HG03354 (cell line): Measurements from ENCODE around the gene FSIP1.

ENCODE experiments used
- ATAC-seq: cut with Tn5 transposase; IDR thresholded peaks from one replicate; pipeline ENCODE4 v1.9.1; 2021; ENCODE audit warnings: mild to moderate bottlenecking; ENCODE audit not compliant: unreplicated experiment, poor library complexity, severe bottlenecking

FSIP1 gene

GRCh38 chr15:39588531-39589192 lies 194.0 kb downstream of the FSIP1 start:
- no peak for ATAC-seq

DNA sequence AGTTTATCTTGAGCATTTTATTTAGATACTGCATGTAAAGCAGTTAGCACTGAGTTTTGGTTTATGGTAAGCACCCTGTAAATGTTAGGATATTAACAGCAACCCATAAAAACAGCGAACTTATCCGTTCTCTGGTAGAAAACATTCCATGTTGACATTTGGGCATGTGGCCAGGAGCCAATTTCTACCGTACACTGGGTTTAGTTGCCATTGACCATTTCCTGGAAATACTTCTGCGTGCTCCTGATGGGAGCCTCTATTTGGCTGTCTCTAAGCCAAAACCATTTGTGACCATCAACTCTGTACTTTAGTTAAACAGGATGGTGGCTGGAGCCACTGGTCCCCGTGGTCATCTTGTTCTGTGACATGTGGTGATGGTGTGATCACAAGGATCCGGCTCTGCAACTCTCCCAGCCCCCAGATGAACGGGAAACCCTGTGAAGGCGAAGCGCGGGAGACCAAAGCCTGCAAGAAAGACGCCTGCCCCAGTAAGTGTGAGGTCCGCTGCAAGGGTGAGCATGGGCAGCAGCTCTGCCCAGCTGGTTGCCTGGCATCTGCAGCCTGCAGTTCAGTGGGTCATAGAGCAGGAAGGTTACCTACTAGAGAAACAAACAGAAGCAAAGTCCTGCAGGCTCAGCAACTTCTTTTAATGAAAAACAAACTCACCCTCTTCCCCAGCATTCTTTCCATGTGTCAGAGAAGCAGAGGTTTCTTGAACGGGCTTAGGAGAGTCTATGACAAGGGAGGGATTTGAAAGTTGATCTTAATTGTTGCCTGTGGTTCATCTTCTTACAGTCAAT lies 194.7 kb downstream of the FSIP1 start:
- no peak for ATAC-seq

DNA sequence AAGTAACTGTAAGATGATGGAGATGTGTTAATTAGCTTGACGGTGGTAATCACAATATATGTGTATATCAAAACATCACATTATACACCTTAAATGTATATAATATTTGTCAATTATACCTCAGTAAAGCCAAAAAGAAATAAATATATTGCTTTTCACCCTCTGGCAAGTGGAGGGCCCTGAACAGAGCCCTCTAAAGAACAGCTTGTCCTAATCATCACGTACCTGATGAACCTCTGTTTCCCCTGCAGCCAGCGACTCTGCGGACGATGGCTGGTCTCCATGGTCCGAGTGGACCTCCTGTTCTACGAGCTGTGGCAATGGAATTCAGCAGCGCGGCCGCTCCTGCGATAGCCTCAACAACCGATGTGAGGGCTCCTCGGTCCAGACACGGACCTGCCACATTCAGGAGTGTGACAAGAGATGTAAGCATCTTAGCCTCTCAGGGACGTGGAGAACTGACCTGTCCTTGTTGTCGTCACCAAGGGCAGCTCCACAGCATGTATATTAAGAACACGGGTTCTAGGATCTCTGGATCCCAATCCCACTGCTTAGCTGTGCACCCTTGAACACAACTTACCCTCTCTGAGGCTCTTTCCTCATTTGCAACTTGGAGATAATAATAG lies 195.4 kb downstream of the FSIP1 start:
- ATAC-seq, result no peak

GRCh38 chr15:39586387-39587095 lies 196.1 kb downstream of the FSIP1 start:
- ATAC-seq, result no peak

- ATAC-seq, result no peak
These were observed 196.8 kb downstream of the FSIP1 start for GRCh38 chr15:39585871-39586301.

DNA sequence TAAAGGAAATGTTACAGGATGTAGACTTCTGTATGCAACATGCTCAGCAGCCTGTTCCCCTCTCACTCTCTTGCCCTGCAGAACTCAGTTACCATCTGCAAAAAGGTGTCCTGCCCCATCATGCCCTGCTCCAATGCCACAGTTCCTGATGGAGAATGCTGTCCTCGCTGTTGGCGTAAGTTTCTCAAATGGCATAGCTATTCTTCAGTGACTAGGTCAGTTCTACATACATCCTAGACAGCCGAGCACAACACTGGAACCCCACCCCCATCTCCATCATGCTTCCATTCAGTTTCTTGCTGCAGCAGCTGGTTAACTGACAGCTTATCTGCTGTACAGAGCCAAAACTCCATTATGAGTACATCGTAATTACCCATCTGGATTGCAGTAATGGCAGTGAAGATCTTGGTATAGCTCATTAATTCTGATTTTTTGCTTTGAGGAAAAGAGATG lies 197.2 kb downstream of the FSIP1 start:
- no peak for ATAC-seq

DNA sequence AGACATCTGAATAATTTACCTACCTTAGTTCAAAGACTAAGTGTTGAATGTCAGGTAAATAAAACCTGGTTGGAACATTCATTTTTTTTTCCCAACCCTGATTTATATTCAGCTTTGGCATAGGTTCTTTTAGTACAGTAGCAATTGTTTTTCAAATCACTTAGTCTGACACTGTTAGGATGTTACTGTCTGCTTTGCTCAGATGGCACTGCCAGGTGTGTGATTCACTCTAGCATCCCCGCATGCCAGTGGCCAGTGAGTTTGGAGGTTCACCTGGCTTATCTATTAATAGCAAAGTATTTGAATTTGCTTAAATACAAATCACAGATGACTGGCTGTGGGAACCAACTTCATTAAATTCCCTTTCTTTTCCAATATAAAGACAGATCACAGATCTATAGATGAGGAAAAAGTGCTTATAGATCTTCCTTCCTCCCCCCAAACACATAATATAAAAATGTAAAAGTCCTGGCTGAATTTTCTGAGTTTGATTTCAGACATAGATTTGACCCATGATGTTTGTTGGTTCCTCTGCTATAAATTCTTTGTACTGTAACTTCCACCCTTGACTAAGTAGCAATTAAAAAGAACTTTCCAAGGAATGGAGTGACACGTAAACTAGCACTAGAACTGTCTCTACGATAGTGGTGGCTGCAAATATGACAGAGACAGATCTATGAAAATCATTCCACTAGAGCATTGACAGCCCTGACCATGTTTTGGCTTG lies 197.8 kb downstream of the FSIP1 start:
- no peak for ATAC-seq

DNA sequence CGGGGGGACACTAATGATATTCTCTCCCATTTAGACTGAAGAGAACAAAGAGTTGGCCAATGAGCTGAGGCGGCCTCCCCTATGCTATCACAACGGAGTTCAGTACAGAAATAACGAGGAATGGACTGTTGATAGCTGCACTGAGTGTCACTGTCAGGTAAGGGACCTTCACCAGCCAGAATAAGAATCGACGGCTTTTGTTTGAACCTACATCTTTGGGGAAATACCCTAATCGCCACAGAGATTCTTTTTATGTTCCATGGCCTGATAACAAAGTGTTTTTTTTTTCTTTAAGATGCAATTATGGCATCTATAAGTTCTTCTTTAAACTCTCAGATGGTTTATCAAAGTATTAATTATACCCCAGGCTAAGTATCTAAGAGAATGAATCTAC lies 198.4 kb downstream of the FSIP1 start:
- no peak for ATAC-seq

DNA sequence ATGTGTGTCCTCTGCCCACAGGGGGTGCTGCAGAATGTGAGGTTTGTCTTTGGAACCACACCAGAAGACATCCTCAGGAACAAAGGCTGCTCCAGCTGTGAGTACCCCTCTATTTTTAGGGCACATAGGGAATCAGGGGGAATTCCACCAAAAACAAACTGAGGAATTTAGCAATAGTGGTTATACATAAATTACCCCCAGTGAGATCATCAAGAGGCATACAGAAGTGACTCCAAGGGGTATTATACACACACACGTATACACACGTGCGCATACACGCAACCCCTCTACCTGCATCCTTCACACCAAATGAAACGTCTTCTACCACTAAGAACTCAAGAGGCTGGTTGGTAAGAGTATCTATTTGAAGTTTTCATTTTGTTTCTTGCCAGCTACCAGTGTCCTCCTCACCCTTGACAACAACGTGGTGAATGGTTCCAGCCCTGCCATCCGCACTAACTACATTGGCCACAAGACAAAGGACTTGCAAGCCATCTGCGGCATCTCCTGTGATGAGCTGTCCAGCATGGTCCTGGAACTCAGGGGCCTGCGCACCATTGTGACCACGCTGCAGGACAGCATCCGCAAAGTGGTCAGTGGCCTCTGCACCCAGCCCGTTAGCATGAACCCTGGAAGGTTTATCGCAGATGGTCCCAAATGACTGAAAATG lies 198.9 kb downstream of the FSIP1 start:
- no peak for ATAC-seq

DNA sequence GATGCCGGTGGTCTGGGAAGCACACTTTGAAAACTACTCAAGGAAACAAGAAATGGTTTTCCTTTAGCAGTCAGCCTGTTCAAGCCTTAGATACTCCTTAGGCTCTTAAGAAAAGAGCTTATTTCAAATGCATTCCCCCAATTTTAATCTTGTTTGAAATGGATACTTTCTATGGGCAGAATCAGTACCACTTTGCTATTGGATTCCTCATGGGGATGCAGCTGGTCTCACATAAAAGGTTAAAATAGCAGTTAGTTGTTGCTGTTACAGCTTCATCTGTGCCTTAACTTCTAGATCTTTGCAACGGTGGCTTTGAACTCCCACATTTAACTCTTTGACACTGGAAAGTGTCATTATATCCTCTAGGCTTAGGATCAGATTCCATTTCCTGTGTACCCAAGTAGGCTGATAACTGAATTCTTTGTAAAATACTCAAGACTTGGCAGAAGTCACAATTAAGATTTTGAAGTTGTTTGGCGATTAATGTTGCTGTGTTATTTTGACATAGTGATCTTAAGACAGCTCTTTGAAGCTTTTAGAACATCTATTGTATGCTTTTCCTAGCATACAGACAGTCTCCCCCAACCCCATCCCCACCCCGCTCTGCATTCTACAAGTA lies 199.6 kb downstream of the FSIP1 start:
- ATAC-seq, result no peak

GRCh38 chr15:39582286-39582976 lies 200.2 kb downstream of the FSIP1 start:
- ATAC-seq, result no peak

GRCh38 chr15:39581793-39582285 lies 200.8 kb downstream of the FSIP1 start:
- no peak for ATAC-seq

DNA sequence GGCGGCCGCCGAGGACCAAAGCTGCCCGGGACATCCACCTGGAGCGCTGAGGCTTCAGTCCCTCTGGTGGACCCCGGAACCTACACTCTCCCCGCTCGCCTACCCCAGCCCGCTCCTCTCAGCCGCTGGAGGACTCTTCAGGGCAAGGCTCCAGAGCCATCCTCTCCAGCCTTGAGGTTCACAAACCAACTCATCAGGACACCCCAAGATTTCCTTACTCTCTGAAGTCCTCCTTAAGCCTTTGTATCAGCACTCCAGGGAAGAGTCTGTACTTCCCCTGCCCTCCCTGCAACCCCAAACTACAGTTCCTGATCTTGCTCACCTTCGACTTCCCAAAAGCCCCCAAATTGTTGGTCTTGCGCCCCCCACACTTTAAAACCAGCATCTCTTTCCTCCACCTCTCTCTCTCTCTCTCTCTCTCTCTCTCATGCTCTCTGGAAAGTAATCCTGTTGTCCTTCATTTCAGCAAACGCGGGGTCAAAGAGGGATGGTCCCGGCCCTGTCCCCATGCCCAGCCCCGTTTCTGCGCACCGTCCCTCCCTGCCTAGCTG lies 201.3 kb downstream of the FSIP1 start:
- no peak for ATAC-seq

GRCh38 chr15:39580485-39581241 lies 202.0 kb downstream of the FSIP1 start, which contains the start of gene THBS1:
THBS1 (plus strand) TSS chr15:39581079; CDS start chr15:39581858, 779 bp downstream.
- ATAC-seq, result peak; percentile 30

DNA sequence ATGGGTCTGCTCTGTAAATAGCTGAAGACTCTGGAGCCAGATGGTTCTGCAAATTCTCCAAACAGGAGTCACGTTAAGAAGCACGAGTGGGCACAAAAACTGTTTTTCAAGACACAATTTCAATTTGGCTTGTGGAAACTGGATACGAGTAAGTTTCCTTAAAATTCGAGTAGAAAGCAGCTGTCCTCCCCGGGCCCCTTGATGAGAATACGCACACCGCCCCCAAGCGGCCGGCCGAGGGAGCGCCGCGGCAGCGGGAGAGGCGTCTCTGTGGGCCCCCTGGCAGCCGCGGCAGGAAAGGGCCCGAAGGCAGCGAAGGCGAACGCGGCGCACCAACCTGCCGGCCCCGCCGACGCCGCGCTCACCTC lies 202.5 kb downstream of the FSIP1 start:
- ATAC-seq, result peak; percentile 89

- no peak for ATAC-seq
These were observed 203.0 kb downstream of the FSIP1 start for GRCh38 chr15:39579487-39580116.
